OCI-LY7 (cell line): Measurements from ENCODE around the gene PLXNC1.

Source experiments
- CTCF ChIP-seq: fragments of 200-600 bp; sonication (generic); conservative IDR thresholded peaks from 2 replicates; pipeline ENCODE4 v1.5.1; 2014; ENCODE audit warnings: mild to moderate bottlenecking, antibody characterized with exemption, low read length, moderate library complexity, mixed read lengths
- EZH2phosphoT487 ChIP-seq: fragments of 200-600 bp; sonication (generic); IDR thresholded peaks from 2 replicates; pipeline ENCODE4 v1.6.1; 2018; ENCODE audit warnings: low read depth, borderline replicate concordance, mild to moderate bottlenecking, mixed run types, antibody characterized with exemption, low read length, moderate library complexity, mixed read lengths

- TF ChIP-seq CTCF, result no peak
- TF ChIP-seq EZH2phosphoT487, result no peak
Measured at GRCh38 chr12:94271351-94271750, 123.0 kb downstream of the PLXNC1 start.
